ENCODE results near the gene CAVIN3.

CAVIN3 gene

DNA sequence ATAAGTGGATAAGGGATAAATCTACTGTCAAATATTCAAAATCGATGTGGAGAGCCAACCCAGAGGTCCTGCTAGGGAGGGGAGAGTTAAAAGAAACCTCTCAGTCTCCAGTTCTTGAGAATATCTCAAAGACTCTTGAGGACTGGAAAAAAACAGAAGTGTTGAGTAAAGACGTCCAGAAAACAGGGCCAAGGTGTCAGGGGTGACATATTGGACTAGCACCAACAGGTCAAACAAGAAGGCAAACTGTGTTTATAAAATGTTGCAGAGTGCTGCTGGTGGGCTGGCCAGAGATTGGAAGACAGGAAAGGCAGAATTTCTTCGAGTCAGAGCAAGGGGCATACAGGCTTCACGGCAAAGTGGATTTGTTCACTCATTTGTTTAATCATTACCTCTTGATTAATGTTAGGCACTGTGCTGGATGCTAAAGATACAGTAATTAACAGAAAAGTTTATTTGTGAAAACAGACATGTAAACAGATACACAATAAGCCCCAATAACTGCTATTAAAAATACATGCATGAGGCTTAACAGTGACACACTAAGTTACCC is 36.3 kb upstream of the CAVIN3 start:
- H3K27ac ChIP-seq (ENCODE audit: low read depth, low read length) = no peak overlapping the region
- no peak overlapping the region for H3K4me2 ChIP-seq (ENCODE audit: low read length)
- H3K27me3 ChIP-seq (ENCODE audit: control insufficient read depth, low read length) = 0 out of 2 replicates have a peak, but pooled peaks cover 4% of the 10 kb centered on the region
- no peak overlapping the region for H3K4me3 ChIP-seq (ENCODE audit: low read length)
- H3F3A ChIP-seq (ENCODE audit: control insufficient read depth, insufficient read depth) = no peaks in the 10 kb centered on the region
- no peaks in the 10 kb centered on the region for H3K79me2 ChIP-seq (ENCODE audit: control insufficient read depth, low read length)
- no peaks in the 10 kb centered on the region for H4K20me1 ChIP-seq (ENCODE audit: control insufficient read depth, insufficient read depth, low read depth, low read length)
- no peaks in the 10 kb centered on the region for H3K9me3 ChIP-seq (ENCODE audit: control insufficient read depth, insufficient read depth, low read length)
- TF ChIP-seq, protein P1, sequence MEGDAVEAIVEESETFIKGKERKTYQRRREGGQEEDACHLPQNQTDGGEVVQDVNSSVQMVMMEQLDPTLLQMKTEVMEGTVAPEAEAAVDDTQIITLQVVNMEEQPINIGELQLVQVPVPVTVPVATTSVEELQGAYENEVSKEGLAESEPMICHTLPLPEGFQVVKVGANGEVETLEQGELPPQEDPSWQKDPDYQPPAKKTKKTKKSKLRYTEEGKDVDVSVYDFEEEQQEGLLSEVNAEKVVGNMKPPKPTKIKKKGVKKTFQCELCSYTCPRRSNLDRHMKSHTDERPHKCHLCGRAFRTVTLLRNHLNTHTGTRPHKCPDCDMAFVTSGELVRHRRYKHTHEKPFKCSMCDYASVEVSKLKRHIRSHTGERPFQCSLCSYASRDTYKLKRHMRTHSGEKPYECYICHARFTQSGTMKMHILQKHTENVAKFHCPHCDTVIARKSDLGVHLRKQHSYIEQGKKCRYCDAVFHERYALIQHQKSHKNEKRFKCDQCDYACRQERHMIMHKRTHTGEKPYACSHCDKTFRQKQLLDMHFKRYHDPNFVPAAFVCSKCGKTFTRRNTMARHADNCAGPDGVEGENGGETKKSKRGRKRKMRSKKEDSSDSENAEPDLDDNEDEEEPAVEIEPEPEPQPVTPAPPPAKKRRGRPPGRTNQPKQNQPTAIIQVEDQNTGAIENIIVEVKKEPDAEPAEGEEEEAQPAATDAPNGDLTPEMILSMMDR (IDR thresholded peaks at IDR 0.05; ENCODE audit: low read depth, low read length, poor library complexity, severe bottlenecking) = no peak
- TF ChIP-seq EZH2phosphoT487 (IDR thresholded peaks at IDR 0.05; ENCODE audit: borderline replicate concordance, low read length) = no peak
- no peaks in the 10 kb centered on the region for H3K36me3 ChIP-seq (ENCODE audit: control insufficient read depth, low read length)
- H3K4me1 ChIP-seq (ENCODE audit: control insufficient read depth, low read length) = 0 out of 2 replicates have a peak, but pooled peaks cover 2% of the 10 kb centered on the region
- H3K9me2 ChIP-seq (replicated peaks; ENCODE audit: control insufficient read depth, low read length) = no peaks in the 10 kb centered on the region

DNA sequence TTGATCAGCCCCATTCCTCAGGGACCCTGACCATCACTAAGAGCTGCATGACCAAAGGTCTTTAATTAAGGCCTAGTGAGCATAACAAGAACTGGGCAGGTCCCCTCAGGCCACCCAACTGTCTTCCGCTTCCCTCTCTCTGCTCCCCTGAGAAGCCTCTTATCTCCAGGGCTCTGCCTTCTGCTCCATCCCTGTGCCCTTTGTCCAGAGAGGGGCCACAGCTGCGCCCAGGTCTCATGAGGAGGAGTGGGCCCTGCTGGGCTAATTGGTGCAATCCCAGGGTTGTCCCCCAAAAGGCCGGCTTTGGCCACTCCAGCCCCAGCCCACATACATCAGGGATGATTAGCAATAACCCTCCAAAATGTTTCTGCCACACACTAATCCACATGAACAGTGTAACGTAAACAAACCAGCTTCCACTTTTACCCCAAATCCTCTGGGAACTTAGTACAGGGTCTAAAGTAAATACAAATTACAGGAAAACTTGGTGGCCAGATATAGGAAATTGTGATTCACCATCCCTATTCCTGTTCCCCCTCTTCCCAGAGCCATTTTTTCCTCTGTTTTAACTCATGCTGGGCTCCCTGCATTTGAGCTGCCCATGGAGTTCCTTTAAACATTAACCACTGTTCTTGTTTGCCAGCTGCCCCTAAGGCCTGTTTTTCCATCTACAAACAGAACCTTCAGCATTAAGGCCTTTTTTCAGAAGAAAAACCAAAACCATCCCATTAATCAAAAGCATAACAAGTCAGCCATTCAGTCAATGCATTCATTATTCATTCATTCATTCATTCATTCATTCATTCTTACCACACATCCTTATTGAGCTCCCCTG is 34.6 kb upstream of the CAVIN3 start:
- TF ChIP-seq EZH2phosphoT487 (IDR thresholded peaks at IDR 0.05; ENCODE audit: borderline replicate concordance, low read length) = no peak
- TF ChIP-seq, protein P1 (IDR thresholded peaks at IDR 0.05; ENCODE audit: low read depth, low read length, poor library complexity, severe bottlenecking) = no peak
- H3K36me3 ChIP-seq (ENCODE audit: control insufficient read depth, low read length) = no peaks in the 10 kb centered on the region
- no peak overlapping the region for H3K27ac ChIP-seq (ENCODE audit: low read depth, low read length)
- no peaks in the 10 kb centered on the region for H3K79me2 ChIP-seq (ENCODE audit: control insufficient read depth, low read length)
- no peaks in the 10 kb centered on the region for H4K20me1 ChIP-seq (ENCODE audit: control insufficient read depth, insufficient read depth, low read depth, low read length)
- H3K9me3 ChIP-seq (ENCODE audit: control insufficient read depth, insufficient read depth, low read length) = no peaks in the 10 kb centered on the region
- H3F3A ChIP-seq (ENCODE audit: control insufficient read depth, insufficient read depth) = no peaks in the 10 kb centered on the region
- no peak overlapping the region for H3K4me2 ChIP-seq (ENCODE audit: low read length)
- H3K4me3 ChIP-seq (ENCODE audit: low read length) = no peak overlapping the region
- H3K9me2 ChIP-seq (replicated peaks; ENCODE audit: control insufficient read depth, low read length) = no peaks in the 10 kb centered on the region
- H3K4me1 ChIP-seq (ENCODE audit: control insufficient read depth, low read length) = 0 out of 2 replicates have a peak, but pooled peaks cover 2% of the 10 kb centered on the region
- 0 out of 2 replicates have a peak, but pooled peaks cover 5% of the 10 kb centered on the region for H3K27me3 ChIP-seq (ENCODE audit: control insufficient read depth, low read length)

DNA sequence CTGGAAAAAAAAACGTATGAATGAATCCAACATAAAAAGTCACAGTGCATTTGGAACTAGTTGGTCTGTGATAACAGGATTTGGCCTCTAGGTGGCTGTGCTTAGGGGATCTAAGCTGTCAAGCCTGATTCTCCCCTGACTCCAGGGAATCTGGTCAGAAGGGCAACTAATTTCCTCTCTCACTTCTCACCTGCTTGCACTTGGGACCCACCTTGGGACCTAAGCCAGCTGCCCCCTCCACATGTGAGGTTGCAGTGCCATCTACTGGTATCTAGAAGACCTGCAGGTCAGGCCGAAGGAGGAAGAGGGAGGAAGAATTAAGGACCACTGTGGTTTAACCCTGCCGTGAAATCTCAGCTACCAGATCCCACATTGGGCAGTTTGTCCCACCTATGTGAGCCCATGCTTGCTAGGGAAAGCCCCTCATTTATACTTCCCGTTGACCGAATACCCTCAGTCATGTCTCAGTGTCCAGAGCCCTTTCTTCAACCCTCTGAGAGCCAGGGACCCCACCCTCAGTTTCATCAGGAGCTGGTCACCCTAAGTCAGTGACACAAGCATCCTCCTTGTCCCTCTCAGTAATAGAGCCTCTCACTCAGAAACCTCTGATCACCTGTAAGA is 33.2 kb upstream of the CAVIN3 start:
- no peak overlapping the region for H3K4me2 ChIP-seq (ENCODE audit: low read length)
- H4K20me1 ChIP-seq (ENCODE audit: control insufficient read depth, insufficient read depth, low read depth, low read length) = no peaks in the 10 kb centered on the region
- H3K27me3 ChIP-seq (ENCODE audit: control insufficient read depth, low read length) = 0 out of 2 replicates have a peak, but pooled peaks cover 5% of the 10 kb centered on the region
- TF ChIP-seq, protein P1 (IDR thresholded peaks at IDR 0.05; ENCODE audit: low read depth, low read length, poor library complexity, severe bottlenecking) = peak; percentile 98
- TF ChIP-seq EZH2phosphoT487 (IDR thresholded peaks at IDR 0.05; ENCODE audit: borderline replicate concordance, low read length) = no peak
- no peaks in the 10 kb centered on the region for H3K9me2 ChIP-seq (replicated peaks; ENCODE audit: control insufficient read depth, low read length)
- H3F3A ChIP-seq (ENCODE audit: control insufficient read depth, insufficient read depth) = no peaks in the 10 kb centered on the region
- H3K27ac ChIP-seq (ENCODE audit: low read depth, low read length) = no peak overlapping the region
- no peaks in the 10 kb centered on the region for H3K9me3 ChIP-seq (ENCODE audit: control insufficient read depth, insufficient read depth, low read length)
- H3K36me3 ChIP-seq (ENCODE audit: control insufficient read depth, low read length) = no peaks in the 10 kb centered on the region
- H3K4me3 ChIP-seq (ENCODE audit: low read length) = no peak overlapping the region
- H3K4me1 ChIP-seq (ENCODE audit: control insufficient read depth, low read length) = 0 out of 2 replicates have a peak, but pooled peaks cover 2% of the 10 kb centered on the region
- H3K79me2 ChIP-seq (ENCODE audit: control insufficient read depth, low read length) = no peaks in the 10 kb centered on the region
